NCI-H526 (cell line): ENCODE measurements around the gene NHSL2.

Experiments used
- DNase-seq, 2 experiments: peaks; one replicate each; lab custom pipeline; 2025; lab: John Stamatoyannopoulos, UW

Gene NHSL2

GRCh38 chrX:72019487-72019886, 108.8 kb downstream of the NHSL2 start:
- no peak for DNase-seq

GRCh38 chrX:72020204-72020603, 109.6 kb downstream of the NHSL2 start:
- DNase-seq, result no peak

- no peak for DNase-seq
Measured at GRCh38 chrX:72020788-72021187, 110.1 kb downstream of the NHSL2 start.

- peak in 1 of 2 experiments; percentile 30 for DNase-seq
Measured at GRCh38 chrX:72021975-72022374, 111.3 kb downstream of the NHSL2 start.

- DNase-seq, result no peak
Measured at GRCh38 chrX:72023071-72023470, 112.4 kb downstream of the NHSL2 start.

DNA sequence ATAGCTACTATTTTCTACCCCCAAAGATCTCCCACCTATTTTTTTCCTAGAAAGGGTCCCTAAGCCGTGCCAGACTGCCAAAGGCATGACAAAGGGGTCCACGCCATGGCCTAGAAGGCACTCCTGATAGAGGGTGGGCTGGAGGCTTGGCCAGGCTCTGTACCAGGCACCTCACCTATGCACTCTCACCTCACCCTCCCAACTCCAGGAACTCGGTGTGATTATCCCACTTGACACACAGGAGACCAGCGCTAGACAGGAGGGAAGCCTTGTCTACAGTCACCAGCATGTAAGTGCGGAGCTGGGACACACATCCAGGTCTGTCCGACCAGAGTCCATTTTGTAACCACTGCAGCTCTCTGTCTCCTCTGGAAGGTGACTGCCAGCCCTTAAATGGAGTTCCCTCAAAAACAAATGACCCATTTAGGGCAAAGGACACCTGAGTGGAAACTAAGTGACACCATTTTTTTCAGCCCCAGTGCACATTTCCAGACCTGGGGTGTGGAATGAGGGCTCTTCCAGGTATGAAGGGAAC, 114.7 kb downstream of the NHSL2 start:
- no peak for DNase-seq

GRCh38 chrX:72026341-72027023, 115.8 kb downstream of the NHSL2 start:
- DNase-seq, result no peak

DNA sequence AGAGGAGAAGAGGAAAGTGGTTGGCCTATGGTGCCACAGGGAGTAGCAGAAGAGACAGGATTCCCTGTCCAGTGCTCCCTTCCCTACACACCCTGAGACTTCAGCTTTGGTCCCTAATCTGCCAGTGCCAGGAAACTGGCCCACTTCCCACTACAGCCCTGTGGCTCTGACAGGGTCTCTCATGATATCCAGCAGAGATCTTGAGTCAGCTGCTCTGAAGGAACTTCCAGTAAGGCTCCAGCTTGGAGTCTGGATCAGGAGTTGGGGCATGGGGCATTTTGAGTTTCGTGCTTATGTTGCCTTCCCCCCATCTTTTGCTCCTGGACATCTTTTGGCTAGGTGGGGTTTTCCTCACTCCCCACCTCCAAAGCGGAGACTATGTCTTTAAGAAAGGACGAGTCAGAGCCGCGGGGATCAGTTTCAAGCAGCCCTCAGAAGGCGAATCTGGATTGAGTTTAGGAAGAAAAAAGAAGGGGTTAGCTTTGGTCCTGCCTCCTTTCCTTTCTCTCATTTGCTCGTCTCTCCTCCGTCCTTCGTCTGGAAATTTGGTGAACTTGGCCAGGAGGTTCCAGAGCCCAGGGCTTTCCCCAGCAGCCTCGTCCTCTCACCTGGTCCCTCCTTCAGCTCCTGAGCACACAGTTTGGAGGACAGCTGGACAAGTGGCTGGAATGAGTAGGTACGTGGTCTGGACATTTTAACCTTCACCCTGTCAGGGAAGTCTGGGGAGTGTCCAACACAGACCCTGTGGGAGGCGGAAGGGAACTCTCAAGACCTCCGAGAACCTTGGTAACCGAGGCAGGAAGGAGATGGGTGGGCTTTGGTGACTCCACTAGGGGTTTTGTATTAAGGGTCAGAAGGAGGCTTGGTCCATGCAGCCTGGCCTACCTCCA, 116.6 kb downstream of the NHSL2 start:
- DNase-seq, result no peak

DNA sequence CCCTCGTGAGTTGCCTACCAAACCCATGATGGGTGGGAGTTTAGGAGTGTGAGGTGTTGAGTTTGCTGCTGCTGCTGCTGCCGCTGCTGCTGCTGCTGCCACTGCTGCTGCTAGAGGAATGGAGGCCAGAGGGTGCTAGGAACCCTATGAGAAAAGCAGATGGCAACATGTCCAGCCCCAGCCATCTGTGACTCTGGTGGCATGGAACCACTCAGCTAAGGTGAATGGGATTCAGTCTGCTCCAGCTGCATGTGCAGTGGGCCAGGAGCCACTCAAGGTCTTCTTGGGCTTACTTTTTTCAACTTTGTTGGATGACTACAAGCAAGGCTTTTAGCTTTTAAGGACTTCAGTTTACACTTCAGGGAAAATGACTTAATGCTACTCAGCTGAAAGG, 117.3 kb downstream of the NHSL2 start:
- DNase-seq, result no peak

- no peak for DNase-seq
Measured at GRCh38 chrX:72028701-72029470, 118.2 kb downstream of the NHSL2 start.

DNA sequence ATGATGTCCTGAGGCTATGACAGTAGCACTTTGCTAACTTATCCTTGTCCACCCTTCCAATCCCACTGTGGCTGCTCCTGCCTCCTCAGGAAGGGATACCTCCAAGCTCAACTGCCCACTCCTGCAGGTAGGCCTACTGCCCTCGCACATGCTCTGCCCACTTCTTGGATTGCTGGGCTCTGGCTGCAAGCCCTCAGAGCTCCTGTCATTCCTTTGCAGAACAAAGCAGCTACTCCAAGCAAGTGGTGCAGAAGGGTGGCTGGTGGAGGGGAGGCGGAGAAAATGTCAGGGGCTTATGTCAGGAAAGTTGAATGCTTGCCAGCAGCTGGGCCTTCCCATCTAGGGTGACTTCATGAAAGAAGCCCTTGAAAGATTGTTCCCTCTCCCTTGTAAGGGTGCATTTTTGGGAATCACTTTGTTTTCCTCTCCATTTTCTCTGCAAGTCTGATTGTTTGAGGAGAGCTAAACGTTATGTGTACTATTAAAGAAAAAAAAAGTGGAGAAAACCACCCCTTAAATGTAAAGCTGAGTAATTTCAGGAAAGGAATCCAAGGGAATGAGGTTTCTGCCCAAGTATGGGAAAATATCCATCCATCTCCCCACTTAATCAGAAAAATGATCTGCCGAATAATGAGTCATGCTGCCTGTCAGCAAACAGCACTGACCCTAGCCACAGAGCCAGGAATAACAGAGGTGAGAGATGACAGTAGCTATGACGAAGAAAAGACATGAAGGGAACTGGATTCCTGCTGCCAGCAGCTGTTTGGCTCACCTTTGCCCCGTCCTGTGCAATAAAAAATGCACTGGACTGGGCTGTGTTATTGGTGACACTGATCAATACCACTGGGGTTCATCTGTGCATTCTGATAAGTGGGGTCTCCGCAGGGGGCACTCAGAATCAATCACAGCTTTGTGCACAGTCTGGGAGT, 119.1 kb downstream of the NHSL2 start:
- no peak for DNase-seq

DNA sequence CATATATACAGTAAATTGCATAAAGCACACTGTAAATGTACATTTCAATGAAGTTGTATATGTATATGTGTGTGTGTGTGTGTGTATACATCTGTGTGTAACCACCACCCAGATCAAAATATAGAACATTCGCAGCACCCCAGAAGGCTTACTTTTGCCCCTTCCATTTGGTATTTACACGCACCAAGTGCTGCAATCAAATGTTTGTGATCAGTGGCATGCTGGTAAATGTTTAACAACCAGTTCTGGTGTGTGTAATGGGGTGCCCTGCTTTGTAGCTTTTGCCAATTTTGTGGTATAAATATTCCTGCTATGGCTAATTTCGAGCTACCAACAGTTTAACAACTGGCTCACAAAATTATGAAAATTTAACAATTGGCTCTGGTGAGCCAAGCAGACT, 119.8 kb downstream of the NHSL2 start:
- no peak for DNase-seq

DNA sequence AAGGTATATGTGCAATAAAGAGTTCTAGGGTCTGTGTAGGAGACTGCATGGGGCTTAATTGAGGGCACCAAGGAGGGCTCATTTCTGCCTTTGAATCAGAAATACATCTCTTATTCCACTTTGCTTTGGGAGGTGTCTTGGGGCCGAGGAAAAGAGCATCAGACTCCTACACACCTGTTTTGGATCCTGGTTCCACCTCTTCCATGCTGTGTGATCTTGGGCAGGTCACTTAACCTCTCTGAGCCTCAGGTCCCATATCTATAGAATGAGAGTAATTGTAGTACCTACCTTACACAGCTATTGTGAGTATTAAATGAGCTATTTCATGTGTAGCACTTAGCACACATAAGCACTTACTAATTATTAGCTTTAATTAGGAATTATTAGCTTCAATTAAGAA, 120.5 kb downstream of the NHSL2 start:
- no peak for DNase-seq

- DNase-seq, result no peak
Measured at GRCh38 chrX:72031634-72032033, 121.0 kb downstream of the NHSL2 start.

DNA sequence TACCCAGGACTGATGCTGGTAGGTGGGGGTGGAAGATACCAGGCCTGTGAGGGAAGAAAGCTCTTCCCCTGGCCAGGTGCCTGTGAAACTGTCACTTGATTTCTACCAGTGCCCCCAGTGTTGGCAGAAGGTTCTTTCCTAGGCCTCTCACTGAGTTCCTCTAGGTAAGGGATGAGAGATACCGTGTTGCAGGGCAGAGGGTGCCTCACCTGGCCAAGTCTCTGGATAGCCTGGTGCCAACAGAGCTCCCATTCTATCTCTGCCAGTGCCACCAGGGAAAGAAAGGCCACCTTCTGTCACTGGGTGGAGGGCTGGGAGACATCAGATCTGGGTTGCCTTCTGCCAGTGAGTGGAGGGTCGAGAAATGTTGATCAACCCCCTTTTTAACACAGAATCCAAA, 127.0 kb downstream of the NHSL2 start:
- DNase-seq, result no peak

- DNase-seq, result no peak
Measured at GRCh38 chrX:72038016-72038415, 127.4 kb downstream of the NHSL2 start.

DNA sequence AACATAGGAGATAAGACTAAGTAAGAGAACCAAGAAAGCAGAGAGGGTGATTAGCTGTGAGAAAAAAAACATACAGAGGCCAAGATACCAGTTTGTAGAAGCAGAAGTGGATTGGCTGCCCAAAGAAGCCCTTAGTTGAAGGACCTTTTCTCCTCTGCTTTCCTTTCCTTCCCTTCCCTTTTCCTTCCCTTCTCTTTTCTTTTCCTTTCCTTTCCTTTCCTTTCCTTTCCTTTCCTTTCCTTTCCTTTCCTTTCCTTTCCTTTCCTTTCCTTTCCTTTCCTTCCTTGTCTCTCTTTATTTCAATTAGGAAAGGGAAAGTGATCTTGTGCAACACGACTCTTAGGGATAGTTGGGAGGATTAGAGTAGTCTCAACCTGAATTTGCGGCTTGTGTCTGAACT, 128.2 kb downstream of the NHSL2 start:
- DNase-seq, result no peak

- no peak for DNase-seq
Measured at GRCh38 chrX:72040506-72040905, 129.9 kb downstream of the NHSL2 start.

- DNase-seq, result no peak
Measured at GRCh38 chrX:72041176-72041575, 130.5 kb downstream of the NHSL2 start.

- DNase-seq, result no peak
Measured at GRCh38 chrX:72041871-72042851, 131.5 kb downstream of the NHSL2 start.
